ENCODE measurements around the gene GRAMD1A. TPM values are rescaled to one million over a fixed set of nuclear protein-coding genes. Genes with fewer than 3 reads are reported as not detected.

Gene GRAMD1A
- total and polyA plus RNA-seq, 9 of the 15 experiments (the other 6 are each of a cell fraction or from before 2014, with no cell fraction given) = 1.4 to 63.8 (median 38.5) TPM

- TF ChIP-seq ZNF277 (CRISPR knock-in tag; IDR thresholded peaks at IDR 0.05; ENCODE audit: borderline replicate concordance) (no peak), POLR2H (tag; IDR thresholded peaks at IDR 0.05; ENCODE audit: low read depth) (no peak), SREBF2 (CRISPR knock-in tag; IDR thresholded peaks at IDR 0.05) (no peak), ATF3 (IDR thresholded peaks at IDR 0.05) (peak; percentile 53), ATF3 (CRISPR knock-in tag; conservative IDR thresholded peaks at IDR 0.05) (no peak), NFIX (CRISPR knock-in tag; IDR thresholded peaks at IDR 0.05; ENCODE audit: low read depth) (no peak), ZNF518B (CRISPR knock-in tag; IDR thresholded peaks at IDR 0.05) (no peak), ZNF224 (CRISPR knock-in tag; IDR thresholded peaks at IDR 0.05) (no peak), MECOM (CRISPR knock-in tag; IDR thresholded peaks at IDR 0.05) (no peak), AFF4 (CRISPR knock-in tag; IDR thresholded peaks at IDR 0.05) (no peak), ZNF766 (CRISPR knock-in tag; conservative IDR thresholded peaks at IDR 0.05) (no peak), ZNF76 (CRISPR knock-in tag; IDR thresholded peaks at IDR 0.05; ENCODE audit: borderline replicate concordance) (no peak), MCM2 (IDR thresholded peaks at IDR 0.05; ENCODE audit: low read depth) (no peak), ZFX (CRISPR knock-in tag; IDR thresholded peaks at IDR 0.05) (peak; percentile 35; the same call in 1 of the 2 replicates), PHB (CRISPR knock-in tag; IDR thresholded peaks at IDR 0.05) (no peak), KLF1 (tag; IDR thresholded peaks at IDR 0.05) (no peak), DMBX1 (CRISPR knock-in tag; IDR thresholded peaks at IDR 0.05; ENCODE audit: borderline replicate concordance) (no peak), TBL1XR1 (IDR thresholded peaks at IDR 0.05; ENCODE audit: low read length in 2 of 2) (no peak)
Measured at GRCh38 chr19:35030257-35031071, 30.3 kb downstream of the GRAMD1A start, which contains the start of gene SCN1B (continued).
